Liver (tissue), 9 donors: ENCODE results near the gene TREM2. TPM values are rescaled to one million over a fixed set of nuclear protein-coding genes. Genes with fewer than 3 reads are reported as not detected.

Experiments
- DNase-seq: peaks from one replicate; pipeline ENCODE4 v3.0.0-alpha.2; 2017; ENCODE audit warnings: low spot score
- H3K27ac ChIP-seq, 2 donors: one replicate each; pipeline ENCODE4 v1.7.0; 2013; ENCODE audit warnings: inconsistent platforms in 2 of 2, low read length in 2 of 2, control low read depth in 1 of 2, low read depth in 1 of 2, mild to moderate bottlenecking in 1 of 2
- H3K27me3 ChIP-seq, 4 donors: one replicate each; pipeline versions ENCODE4 v1.6.1 to v1.7.0; 2013; ENCODE audit warnings: low read length in 3 of 4, inconsistent platforms in 1 of 4, mild to moderate bottlenecking in 1 of 4, moderate library complexity in 1 of 4; ENCODE audit not compliant: control insufficient read depth in 4 of 4, insufficient read depth in 4 of 4
- H3K36me3 ChIP-seq, 4 donors: one replicate each; pipeline versions ENCODE4 v1.6.1 to v1.7.0; 2013; ENCODE audit warnings: low read length in 3 of 4, mild to moderate bottlenecking in 3 of 4, low read depth in 1 of 4, moderate library complexity in 1 of 4; ENCODE audit not compliant: control insufficient read depth in 4 of 4, insufficient read depth in 3 of 4
- H3K4me1 ChIP-seq, 4 donors: one replicate each; pipeline versions ENCODE4 v1.6.1 to v1.7.0; 2013; ENCODE audit warnings: low read length in 3 of 4, mild to moderate bottlenecking in 3 of 4, moderate library complexity in 1 of 4; ENCODE audit not compliant: control insufficient read depth in 4 of 4, insufficient read depth in 4 of 4
- H3K4me3 ChIP-seq, 3 donors: one replicate each; pipeline versions ENCODE4 v1.6.1 to v1.7.0; 2013; ENCODE audit warnings: low read length in 3 of 3, control low read depth in 1 of 3, low read depth in 1 of 3, mild to moderate bottlenecking in 1 of 3
- H3K9ac ChIP-seq, 2 donors: one replicate each; pipeline ENCODE4 v1.7.0; 2013; ENCODE audit warnings: low read length in 2 of 2, mild to moderate bottlenecking in 2 of 2, moderate library complexity in 2 of 2, control low read depth in 1 of 2, low read depth in 1 of 2
- H3K9me3 ChIP-seq, 4 donors: one replicate each; pipeline versions ENCODE4 v1.6.1 to v1.7.0; 2013; ENCODE audit warnings: low read length in 3 of 4; ENCODE audit not compliant: control insufficient read depth in 4 of 4
- EGR1 ChIP-seq, 2 donors: IDR thresholded peaks; 2 replicates each; pipeline ENCODE4 v1.6.1; 2016 to 2018; ENCODE audit warnings: antibody characterized with exemption in 2 of 2, low read depth in 2 of 2
- FOXA2 ChIP-seq: IDR thresholded peaks from 2 replicates; pipeline ENCODE4 v1.6.1; 2016; ENCODE audit warnings: antibody characterized with exemption
- HNF4A ChIP-seq, 2 donors: conservative IDR thresholded peaks; 2 replicates each; pipeline ENCODE4 v1.6.1; 2016; ENCODE audit warnings: antibody characterized with exemption in 2 of 2, mild to moderate bottlenecking in 2 of 2
- REST ChIP-seq: IDR thresholded peaks from 2 replicates; pipeline ENCODE4 v1.6.1; 2016; ENCODE audit warnings: antibody characterized with exemption, mild to moderate bottlenecking
- YY1 ChIP-seq: IDR thresholded peaks from 2 replicates; pipeline ENCODE4 v1.6.1; 2016; ENCODE audit warnings: antibody characterized with exemption, mild to moderate bottlenecking
- WGBS: extraction: QIAGEN DNeasy Blood & Tissue Kit; methylation state at CpG from one replicate; pipeline ENCODE4 v1.1.7; 2013; 5-methylcytosine and 5-hydroxymethylcytosine counted together
- polyA plus RNA-seq, 2 donors: library from polyadenylated mRNA; stranded (reverse) in 1 of 2; unstranded in 1 of 2; fragments of 200-250 nt in 1 of 2; fragments of >200 nt in 1 of 2; fragmentation: Nextera tagmentation in 1 of 2; extraction: Ambion mirVana in 1 of 2; gene quantifications; one replicate each; pipeline versions ENCODE4 v1.2.1 to v1.2.3, GENCODE V29; 2013 to 2015
- total RNA-seq, 2 donors: library from RNA; depleted of rRNA; stranded (reverse); fragments of >200 nt; gene quantifications; one replicate each; pipeline ENCODE4 v1.2.3, GENCODE V29; 2014
- TF ChIP-seq, protein P1 (sequence below): IDR thresholded peaks from 2 replicates; pipeline ENCODE4 v1.6.1; 2016; ENCODE audit warnings: antibody characterized with exemption
- TF ChIP-seq, protein P2 (sequence below): fragments of 150-350 bp; IDR thresholded peaks from 2 replicates; pipeline ENCODE4 v1.5.1; 2017; ENCODE audit warnings: improper control_type of control experiment, low read depth, low read length; ENCODE audit not compliant: missing input control
- donor health status: healthy.
- donor health status: healthy.
- donor health status: healthy.
- donor health status: healthy.
- donor health status: healthy.

Gene TREM2
- total and polyA plus RNA-seq, 4 donors, result 0.18 to 0.90 TPM; not detected in 2

DNA sequence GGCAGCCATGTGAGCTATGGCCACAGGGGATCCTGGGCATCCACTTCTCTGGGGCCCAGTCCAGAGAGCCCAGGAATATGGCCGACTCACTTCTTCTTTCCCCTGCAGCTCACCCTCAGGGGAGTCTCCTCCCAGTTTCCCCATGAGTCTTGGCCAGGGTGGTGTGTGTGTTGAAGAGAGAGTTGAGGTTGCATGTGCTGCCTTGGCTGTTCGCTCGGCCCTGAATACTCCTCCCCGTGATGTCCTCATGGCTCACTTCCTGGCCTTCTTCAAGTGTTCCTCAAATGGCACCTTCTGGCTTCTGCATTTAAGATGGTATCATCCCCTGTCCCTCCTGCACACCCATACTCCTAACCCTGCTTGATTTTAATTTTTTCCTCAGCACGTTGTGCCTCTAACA lies 5.6 kb downstream of the TREM2 start:
- Histone ChIP-seq H3K4me3 (no peak overlapping the region), H3K27me3 (no peaks in the 10 kb centered on the region), H3K36me3 (no peaks in the 10 kb centered on the region), H3K9ac (no peak overlapping the region), H3K27ac (no peak overlapping the region), H3K4me1 (no peaks in the 10 kb centered on the region), H3K9me3 (no peaks in the 10 kb centered on the region)
- DNase-seq, result no peak
- TF ChIP-seq REST, result no peak
- no peak for TF ChIP-seq EGR1 (IDR thresholded peaks at IDR 0.05; ENCODE audit: low read depth in 2 of 2)
- WGBS, result 86% methylated on average over 5 of the region's 5 CpGs

GRCh38 chr6:41156771-41157170 lies 6.1 kb downstream of the TREM2 start:
- Histone ChIP-seq H3K9me3 (no peaks in the 10 kb centered on the region), H3K27ac (no peak overlapping the region), H3K9ac (no peak overlapping the region), H3K27me3 (no peaks in the 10 kb centered on the region), H3K36me3 (no peaks in the 10 kb centered on the region), H3K4me3 (no peak overlapping the region), H3K4me1 (no peaks in the 10 kb centered on the region)
- WGBS, result 93% methylated on average over 6 of the region's 6 CpGs
- TF ChIP-seq HNF4A (conservative IDR thresholded peaks at IDR 0.05), result no peak
- TF ChIP-seq, protein P1, sequence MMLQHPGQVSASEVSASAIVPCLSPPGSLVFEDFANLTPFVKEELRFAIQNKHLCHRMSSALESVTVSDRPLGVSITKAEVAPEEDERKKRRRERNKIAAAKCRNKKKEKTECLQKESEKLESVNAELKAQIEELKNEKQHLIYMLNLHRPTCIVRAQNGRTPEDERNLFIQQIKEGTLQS, result no peak
- no peak for DNase-seq

DNA sequence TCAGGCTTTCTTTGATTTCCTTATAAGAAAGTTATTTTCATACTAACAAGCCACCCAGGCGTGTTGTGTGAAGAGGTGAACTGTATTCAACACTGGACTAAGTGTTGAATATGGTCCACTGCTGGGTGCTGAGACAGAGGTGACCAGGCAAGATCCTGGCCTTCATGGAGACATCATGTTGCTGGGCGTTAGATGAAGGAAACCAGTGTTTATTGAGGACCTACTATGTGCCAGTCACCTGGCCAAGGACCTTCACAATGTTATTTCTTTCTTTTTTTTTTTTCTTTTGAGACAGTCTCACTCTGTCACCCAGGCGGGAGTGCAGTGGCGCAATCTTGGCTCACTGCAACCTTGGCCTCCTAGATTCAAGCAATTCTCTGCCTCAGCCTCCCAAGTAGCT lies 6.9 kb downstream of the TREM2 start:
- no peaks in the 10 kb centered on the region for H3K4me1 ChIP-seq
- no peaks in the 10 kb centered on the region for H3K36me3 ChIP-seq
- no peak overlapping the region for H3K27ac ChIP-seq
- no peak for DNase-seq
- no peak overlapping the region for H3K9ac ChIP-seq
- H3K9me3 ChIP-seq, result no peaks in the 10 kb centered on the region
- no peak overlapping the region for H3K4me3 ChIP-seq
- WGBS, result 89% methylated on average over 4 of the region's 4 CpGs
- TF ChIP-seq, protein P1, result no peak
- TF ChIP-seq EGR1 (IDR thresholded peaks at IDR 0.05; ENCODE audit: low read depth in 2 of 2) (no peak), FOXA2 (no peak), YY1 (no peak)
- TF ChIP-seq, protein P2, sequence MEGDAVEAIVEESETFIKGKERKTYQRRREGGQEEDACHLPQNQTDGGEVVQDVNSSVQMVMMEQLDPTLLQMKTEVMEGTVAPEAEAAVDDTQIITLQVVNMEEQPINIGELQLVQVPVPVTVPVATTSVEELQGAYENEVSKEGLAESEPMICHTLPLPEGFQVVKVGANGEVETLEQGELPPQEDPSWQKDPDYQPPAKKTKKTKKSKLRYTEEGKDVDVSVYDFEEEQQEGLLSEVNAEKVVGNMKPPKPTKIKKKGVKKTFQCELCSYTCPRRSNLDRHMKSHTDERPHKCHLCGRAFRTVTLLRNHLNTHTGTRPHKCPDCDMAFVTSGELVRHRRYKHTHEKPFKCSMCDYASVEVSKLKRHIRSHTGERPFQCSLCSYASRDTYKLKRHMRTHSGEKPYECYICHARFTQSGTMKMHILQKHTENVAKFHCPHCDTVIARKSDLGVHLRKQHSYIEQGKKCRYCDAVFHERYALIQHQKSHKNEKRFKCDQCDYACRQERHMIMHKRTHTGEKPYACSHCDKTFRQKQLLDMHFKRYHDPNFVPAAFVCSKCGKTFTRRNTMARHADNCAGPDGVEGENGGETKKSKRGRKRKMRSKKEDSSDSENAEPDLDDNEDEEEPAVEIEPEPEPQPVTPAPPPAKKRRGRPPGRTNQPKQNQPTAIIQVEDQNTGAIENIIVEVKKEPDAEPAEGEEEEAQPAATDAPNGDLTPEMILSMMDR, result no peak
- H3K27me3 ChIP-seq, result no peaks in the 10 kb centered on the region
